GM03348 (cell line): ENCODE data around the gene RIMS4.

Source experiments
- DNase-seq: peaks from one replicate; pipeline ENCODE4 v3.0.0; 2012; ENCODE audit warnings: low spot score

RIMS4 gene

GRCh38 chr20:44719841-44720240 lies 90.5 kb downstream of the RIMS4 start:
- no peak for DNase-seq

DNA sequence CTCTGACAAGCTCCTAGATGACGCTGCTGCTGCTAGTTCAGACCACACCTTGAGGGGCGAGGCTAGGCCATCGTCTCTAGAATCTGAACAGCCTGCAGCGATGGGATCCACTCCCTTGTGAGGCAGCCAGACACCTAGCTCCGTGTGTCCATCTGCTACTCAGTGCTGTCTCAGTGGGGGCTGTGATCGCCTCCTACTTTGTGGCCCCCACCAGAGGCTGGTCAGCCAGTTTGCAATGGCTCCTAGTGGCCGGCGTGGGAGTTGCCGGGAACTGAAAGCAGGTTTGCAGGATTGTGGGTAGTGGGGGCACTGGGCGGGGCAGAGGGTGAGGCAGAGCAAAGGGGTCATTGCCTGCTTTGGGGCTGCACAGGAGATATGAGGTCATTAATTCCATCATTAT lies 92.4 kb downstream of the RIMS4 start:
- no peak for DNase-seq

GRCh38 chr20:44716309-44717106 lies 93.8 kb downstream of the RIMS4 start:
- peak; percentile 37 for DNase-seq

GRCh38 chr20:44715499-44716308 lies 94.6 kb downstream of the RIMS4 start:
- no peak for DNase-seq

DNA sequence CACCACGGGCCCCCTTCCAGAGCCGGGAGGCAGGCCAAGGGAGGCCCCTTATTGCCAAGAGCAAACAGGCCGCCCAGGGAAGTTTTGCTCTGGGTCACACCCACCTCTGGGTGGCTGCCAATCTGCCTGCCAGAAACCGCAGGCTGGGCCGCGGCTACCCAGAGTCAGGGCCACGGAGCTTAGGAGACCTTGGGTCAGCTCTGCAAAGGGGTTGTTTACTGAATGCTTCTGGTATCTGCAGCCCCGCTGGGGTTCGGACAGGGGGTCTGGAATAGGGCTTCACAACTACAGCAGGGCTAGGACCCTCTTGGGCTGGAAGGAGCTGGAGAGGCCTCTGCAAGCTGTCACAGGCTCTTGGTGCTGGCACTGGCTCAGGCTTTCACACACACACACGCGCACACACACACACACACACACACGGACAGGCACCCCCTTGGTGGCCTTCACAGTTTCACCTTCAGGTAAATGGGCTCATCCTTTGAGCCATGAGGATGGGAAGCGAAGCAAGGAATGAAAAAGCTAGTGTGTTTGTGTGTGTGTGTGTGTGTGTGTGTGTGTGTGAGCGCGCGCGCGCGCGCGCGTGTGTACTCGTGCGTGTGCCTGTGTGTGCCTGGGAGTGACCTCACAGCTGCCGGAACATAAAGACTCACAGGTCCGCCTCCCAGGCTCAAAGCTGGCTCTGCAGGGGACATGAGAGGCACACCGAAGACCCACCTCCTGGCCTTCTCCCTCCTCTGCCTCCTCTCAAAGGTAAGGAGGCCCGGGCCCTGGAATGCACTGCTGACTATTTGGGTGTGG lies 95.4 kb downstream of the RIMS4 start, which contains the start of gene CCN5:
Gene CCN5 (plus strand): TSS at position 669 of the 798 bp plus-strand sequence. CDS start 22 bp downstream, at position 691.
- DNase-seq, result peak; percentile 90

DNA sequence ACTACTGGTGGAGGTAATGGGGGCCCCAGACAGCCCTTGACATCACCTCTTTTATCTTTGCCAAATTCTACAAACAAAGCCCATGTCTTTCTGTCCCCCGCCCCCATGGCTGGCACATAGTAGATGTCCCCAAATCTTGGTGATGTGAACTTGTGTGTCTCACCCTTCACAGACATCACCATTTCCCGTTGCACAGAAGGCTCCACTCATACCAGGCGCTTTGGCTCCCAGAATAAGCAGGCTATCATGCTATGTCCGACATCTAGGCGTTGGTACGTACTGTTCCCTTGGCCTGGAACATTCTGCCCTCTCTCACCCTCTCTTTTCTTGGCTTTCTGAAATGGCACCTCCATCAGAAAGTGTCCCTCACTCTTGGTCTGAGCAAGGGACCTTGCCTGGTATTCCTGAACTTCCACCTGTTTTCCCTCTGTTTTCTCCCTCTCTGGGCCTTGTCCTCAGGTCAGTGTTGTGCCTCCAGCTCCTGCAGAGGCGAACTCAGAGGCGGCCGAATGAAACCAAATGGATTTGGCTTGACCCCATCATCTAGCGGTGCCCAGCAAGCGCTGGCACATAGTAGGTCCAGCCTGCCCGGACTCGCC lies 96.1 kb downstream of the RIMS4 start:
- DNase-seq, result no peak

DNA sequence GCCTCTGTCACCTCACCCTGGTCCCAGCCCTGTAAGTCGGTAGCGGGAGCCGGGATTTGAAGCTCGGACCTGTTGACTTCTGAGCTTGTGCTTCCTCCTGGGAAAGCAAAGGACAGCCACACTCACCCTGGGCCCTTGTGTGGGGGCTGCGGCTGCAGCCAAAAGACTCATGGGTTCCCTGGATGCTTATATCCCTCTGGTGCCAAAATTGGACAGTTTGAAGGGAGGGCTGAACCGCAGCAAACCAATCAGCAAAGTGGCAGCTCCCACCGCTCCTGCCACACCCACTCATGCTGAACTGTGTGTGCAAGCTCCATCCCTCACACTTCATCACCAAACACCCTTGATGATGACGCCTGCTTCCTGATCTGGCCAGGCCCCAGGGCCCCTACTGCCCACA lies 99.1 kb downstream of the RIMS4 start:
- DNase-seq, result no peak

DNA sequence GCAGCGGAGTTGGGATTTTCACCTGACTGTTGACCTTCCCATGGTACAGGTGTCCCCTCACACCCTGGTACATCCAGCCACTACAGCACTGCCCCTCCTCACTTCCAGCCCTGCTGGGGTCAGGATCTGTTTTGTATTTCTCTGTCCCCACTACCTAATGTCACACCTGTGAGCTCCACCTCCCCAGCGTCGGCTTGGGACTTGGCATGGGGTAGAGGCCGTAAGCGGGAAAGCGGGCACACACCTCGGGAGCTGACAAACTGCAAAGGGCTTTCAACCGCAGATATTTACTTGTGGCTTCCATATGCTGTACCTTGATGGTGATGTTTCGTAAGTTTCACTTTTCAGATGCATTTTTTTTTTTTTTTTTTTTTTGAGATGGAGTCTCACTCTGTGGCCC lies 100.5 kb downstream of the RIMS4 start:
- no peak for DNase-seq

DNA sequence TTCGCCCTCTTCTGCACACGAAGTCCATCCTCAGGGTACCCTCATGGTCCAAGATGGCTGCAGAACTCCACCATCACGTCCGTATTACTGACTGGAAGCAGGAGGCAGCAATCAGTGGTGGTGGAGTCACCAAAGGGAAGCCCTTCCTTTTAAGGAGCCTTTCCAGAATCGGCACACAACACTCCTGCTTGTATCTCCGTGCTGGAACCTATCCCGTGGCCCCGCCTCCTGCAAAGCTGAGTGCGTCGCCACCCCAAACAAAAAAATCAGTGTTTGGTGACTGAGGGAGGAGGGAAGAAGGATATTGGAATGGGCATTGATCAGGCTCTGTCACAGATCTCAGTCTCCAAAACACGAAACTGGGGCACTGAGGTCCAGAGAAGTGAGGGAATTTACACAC lies 101.0 kb downstream of the RIMS4 start:
- DNase-seq, result no peak

DNA sequence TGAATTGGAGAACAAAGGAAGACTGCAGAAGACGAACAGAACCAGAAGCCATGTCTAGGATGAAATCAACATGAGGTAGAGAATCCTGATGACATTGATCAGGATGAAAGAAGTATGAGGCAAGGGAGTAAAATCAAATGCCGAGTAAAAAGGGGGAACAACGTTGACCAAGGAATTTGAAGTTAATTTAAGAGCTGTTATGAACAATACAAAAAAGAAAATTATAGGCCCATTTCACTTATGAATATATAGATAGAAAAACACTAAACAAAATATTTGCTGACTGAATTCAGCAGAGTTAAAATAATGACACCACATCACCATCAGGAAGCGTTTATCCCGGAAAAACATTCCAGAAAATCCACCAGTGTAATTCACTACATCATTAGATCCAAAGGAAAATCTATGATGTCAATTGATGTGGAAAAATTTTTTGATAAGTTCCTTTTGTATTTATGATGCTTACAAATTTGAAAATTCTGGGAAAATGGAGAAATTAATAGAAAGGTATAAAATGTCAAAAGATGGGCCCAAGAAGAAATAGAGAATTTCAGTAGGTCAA lies 103.2 kb downstream of the RIMS4 start:
- no peak for DNase-seq

DNA sequence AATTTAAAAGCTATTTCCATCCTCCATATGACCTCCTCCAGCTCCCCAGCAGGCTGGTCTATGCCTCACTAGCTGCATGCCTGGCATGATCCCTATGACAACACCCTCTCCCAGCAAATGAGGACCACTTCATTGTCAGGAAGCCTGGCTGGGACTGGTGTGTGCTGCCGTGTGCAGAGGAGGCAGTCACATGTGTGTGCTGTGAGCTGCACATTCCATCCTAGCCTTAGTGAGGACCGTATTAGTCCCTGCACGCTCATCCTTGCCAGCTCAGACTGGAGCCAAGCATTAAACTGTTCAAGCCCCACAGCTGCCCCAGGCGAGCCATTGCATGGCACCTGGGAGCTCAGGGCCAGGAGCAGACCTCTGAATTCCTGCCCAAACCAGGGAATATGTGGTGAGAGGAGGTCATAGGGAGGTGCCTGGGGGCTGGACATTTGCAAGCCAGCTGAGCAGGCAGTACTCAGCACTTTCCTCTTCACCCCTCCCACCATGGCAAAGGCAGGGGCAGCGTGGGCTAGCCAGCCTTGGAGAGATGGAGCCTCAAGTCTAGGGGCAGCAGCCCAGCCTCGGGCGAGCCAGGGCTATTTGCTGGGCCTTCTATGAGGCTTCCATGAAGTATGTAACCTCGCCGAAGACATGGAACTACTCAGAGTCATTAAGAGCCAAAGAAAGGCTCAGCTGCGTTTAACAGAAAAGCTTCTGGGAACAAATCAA lies 103.9 kb downstream of the RIMS4 start:
- peak; percentile 76 for DNase-seq

DNA sequence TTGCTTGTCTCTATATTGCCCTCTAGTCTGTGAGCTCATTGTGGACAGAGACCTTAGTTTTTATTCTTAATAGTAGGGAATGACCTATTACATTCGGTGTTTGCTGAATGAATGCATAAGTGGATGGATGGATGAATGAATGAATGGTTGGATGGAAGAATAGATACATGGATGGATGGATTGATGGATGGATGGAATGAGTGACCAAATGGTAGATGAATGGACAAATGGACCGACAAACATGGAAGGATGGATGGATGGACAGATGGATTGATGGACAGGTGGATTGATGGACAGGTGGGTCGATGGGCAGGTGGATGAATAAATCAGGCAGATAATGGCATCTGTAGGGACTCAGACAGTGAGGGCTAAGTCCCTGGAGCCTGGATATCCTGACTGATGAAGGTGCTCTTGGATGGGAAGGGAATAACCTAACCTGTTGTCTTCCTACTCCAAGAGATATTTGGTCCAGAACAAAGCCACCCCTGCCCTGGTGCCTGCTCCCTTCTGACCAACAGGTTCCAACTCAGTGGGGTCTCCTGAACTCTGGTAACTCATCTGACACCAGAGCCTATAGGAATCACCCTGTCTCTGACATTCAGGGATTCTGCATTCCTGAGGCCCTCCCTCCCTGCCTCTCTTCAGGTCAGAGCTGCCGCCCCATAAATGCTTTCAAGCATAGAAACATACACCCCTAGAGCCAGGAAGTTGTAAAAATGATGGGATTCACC lies 104.8 kb downstream of the RIMS4 start:
- no peak for DNase-seq

DNA sequence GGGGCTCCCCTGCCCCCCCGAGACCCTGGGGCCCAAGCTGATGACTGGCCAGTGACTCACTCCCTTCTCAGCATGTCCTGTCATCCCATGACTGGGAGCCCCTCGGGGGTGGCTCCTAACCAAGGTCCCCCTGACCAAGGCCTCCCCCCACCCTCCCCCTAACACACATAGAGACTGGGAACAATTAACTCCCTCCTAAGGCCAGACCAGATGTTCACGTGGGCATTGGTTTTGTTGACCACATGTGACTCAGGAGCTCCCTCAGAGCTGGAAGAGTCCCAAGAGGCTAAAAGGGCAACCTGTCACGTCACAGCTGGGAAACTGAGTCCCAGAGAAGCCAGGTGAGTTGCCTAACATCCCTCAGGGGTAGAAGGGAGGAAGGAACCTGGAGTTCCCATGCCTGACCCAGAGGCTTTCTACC lies 105.8 kb downstream of the RIMS4 start:
- peak; percentile 62 for DNase-seq

DNA sequence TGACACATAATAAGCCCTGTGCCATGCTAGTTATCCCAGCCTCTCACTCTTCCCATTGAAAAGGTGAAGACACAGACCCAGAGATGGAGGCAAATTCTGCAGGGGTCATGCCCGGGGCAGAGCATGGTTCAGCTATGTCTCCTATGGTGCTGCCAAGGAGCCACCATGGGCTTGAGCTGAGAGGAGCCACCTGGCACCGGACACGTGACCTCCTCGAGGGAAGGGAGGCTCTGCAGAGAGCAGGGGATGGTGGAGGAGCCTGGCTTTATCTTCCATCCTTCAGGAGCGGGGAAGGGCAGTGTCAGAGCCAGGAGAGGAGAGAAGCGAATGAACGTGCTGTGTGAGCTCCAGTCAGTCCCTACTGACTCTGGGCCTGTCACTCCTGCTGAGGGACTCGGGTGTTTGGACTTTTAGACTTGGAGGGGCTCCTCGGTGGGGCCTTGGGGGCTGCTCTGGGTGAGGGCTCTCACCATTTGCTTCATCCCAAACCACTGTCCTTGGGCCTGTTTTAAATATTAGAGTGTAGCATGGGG lies 106.3 kb downstream of the RIMS4 start:
- no peak for DNase-seq

DNA sequence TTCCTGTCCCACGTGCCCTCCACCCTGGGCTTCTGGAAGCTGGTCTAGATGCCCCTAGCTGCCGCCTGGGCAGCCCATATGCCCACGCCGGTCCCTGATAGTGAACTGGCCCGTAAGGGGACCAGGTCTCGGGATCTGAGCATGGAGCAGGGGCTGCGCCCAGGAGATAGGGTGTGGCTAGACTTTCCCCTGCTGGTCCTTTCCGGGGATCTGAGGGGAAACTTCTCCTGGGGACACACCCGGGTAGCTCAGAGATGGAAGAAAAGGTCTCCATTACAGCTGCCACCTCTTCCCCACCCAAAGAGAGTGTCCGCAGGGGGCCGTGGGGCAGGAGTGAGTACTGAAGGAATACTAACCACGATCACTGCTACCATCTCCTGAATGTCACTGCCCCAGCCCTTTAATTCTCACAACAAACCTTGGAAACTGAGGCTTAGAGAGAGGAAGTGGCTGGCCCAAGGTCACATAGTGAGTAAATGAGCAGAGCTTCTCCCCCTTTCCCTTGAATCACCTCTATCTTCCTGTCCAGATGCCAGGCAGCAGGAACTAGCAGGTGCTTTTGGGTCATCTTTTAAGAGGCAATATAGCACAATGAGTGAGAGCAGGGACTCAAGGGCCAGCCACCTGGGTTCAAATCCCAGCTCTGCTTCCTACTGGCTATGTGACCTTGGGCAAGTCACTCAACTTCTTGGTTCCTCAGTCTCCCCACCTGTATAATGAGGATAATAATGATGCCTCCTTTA lies 107.0 kb downstream of the RIMS4 start:
- peak; percentile 31 for DNase-seq

- DNase-seq, result peak; percentile 92
These were observed 107.6 kb downstream of the RIMS4 start for GRCh38 chr20:44702776-44703175.

DNA sequence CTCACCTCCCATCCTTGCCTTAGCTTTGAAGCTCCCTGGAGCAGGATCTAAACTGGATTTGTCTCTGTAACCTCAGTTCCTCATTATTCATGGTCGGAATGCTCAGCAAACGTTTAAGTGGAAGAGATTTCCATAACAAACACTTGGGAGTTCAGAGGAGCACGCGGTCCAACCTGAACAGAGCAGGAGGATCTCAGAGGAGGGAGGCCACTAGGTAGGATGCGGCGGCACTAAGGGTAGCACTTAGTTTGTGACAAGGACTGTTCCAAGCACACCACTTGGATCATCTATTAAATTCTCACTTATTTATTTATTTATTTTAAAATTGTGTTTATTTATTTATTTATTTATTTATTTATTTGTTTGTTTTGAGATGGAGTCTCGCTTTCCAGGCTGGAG lies 108.5 kb downstream of the RIMS4 start:
- DNase-seq, result no peak
